ENCODE data around the gene CYTH3.

DNA sequence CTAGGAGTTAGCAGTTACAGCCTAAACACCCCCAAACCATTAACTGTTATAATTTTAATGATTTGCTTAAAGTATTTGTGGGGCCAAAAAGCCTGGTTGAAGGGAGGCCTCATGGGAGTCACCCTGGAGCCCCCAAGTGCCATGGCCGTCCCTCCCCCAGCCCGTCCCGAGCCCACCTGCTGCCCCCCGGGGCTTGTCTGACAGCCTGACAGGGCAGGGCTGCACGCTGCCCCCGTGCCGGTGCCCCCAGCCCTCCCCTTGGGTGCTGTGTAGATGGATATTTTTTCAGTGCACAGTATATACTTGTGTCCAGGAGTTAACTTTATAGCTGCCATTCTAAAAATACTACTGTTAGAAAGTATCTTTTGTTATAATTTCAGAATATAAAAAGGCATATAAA is 108.4 kb downstream of the CYTH3 start:
- TF ChIP-seq, protein P1, sequence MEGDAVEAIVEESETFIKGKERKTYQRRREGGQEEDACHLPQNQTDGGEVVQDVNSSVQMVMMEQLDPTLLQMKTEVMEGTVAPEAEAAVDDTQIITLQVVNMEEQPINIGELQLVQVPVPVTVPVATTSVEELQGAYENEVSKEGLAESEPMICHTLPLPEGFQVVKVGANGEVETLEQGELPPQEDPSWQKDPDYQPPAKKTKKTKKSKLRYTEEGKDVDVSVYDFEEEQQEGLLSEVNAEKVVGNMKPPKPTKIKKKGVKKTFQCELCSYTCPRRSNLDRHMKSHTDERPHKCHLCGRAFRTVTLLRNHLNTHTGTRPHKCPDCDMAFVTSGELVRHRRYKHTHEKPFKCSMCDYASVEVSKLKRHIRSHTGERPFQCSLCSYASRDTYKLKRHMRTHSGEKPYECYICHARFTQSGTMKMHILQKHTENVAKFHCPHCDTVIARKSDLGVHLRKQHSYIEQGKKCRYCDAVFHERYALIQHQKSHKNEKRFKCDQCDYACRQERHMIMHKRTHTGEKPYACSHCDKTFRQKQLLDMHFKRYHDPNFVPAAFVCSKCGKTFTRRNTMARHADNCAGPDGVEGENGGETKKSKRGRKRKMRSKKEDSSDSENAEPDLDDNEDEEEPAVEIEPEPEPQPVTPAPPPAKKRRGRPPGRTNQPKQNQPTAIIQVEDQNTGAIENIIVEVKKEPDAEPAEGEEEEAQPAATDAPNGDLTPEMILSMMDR (IDR thresholded peaks at IDR 0.05), result no peak
- TF ChIP-seq POLR2A (IDR thresholded peaks at IDR 0.05), result no peak
